Measurements from ENCODE around the gene PARPBP. TPM values are rescaled to one million over a fixed set of nuclear protein-coding genes. Genes with fewer than 3 reads are reported as not detected.

The PARPBP gene
- total RNA-seq (2014; rRNA removed; shearing (Covaris generic)), result 12.8 and 17.8 TPM in 2 replicates

GRCh38 chr12:102119674-102120563 lies at the start of gene PARPBP, which contains the start of gene NUP37:
PARPBP (plus strand) TSS chr12:102120183; CDS start chr12:102123889, 3,706 bp downstream.
NUP37 (minus strand) TSS chr12:102120114; CDS start chr12:102118518, 1,596 bp downstream.

GRCh38 chr12:102197789-102198188 lies 77.8 kb downstream of the PARPBP start, which contains the start of gene PMCH:
PMCH (minus strand) TSS chr12:102197833; CDS start chr12:102197770, 63 bp downstream.

Small RNA genes within 50 kb of the gene (small RNA-seq; reads per million reads assigned to genes)
- gene RN7SL793P, result not detected

Other genes starting within 250 kb of the PARPBP start
- gene DRAM1, start 242.6 kb upstream of the PARPBP start, total RNA-seq (2014; rRNA removed; shearing (Covaris generic)), result 3.3 and 4.8 TPM in 2 replicates
- 39.5 and 40.1 TPM in 2 replicates for gene WASHC3, start 58.2 kb upstream of the PARPBP start, total RNA-seq (2014; rRNA removed; shearing (Covaris generic))
- gene NUP37, start 69 bp upstream of the PARPBP start, total RNA-seq (2014; rRNA removed; shearing (Covaris generic)), result 53.4 and 60.7 TPM in 2 replicates
- not detected in 2 replicates for gene PMCH, start 77.7 kb downstream of the PARPBP start, total RNA-seq (2014; rRNA removed; shearing (Covaris generic))

All from A375 (cell line).